Transverse colon (tissue), 4 donors: ENCODE data around the gene ATG9B. TPM values are rescaled to one million over a fixed set of nuclear protein-coding genes. Genes with fewer than 3 reads are reported as not detected.

Experiments
- DNase-seq: peaks from one replicate; pipeline ENCODE4 v3.0.0-alpha.2; 2019
- H3K27ac ChIP-seq, 4 donors: fragments of 200-600 bp; sonication (generic); 2 replicates each; pipeline ENCODE4 v1.5.1; 2016 to 2018; ENCODE audit warnings: inconsistent platforms in 4 of 4
- H3K27me3 ChIP-seq: fragments of 200-600 bp; sonication (generic); 2 replicates; pipeline ENCODE4 v1.5.1; 2017; ENCODE audit warnings: inconsistent platforms
- H3K36me3 ChIP-seq, 4 donors: fragments of 200-600 bp; sonication (generic); 2 replicates each; pipeline ENCODE4 v1.5.1; 2017 to 2019; ENCODE audit warnings: inconsistent platforms in 4 of 4
- H3K4me1 ChIP-seq, 4 donors: fragments of 200-600 bp; sonication (generic); 2 replicates each; pipeline ENCODE4 v1.5.1; 2017 to 2020; ENCODE audit warnings: inconsistent platforms in 4 of 4
- H3K4me3 ChIP-seq, 4 donors: fragments of 200-600 bp; sonication (generic); 1 replicate in 1 of 4; 2 replicates in 3 of 4; pipeline versions ENCODE4 v1.5.1 to v1.6.1; 2017 to 2019; ENCODE audit warnings: inconsistent platforms in 4 of 4
- H3K9me3 ChIP-seq, 2 donors: fragments of 200-600 bp; sonication (generic); 2 replicates each; pipeline ENCODE4 v1.5.1; 2017 to 2019; ENCODE audit warnings: inconsistent platforms in 2 of 2
- CTCF ChIP-seq, 5 experiments: fragments of 200-600 bp in 3 of 5; fragments of 450-650 bp in 2 of 5; sonication (generic) in 3 of 5; IDR thresholded peaks; 1 replicate in 2 of 5; 2 replicates in 3 of 5; pipeline ENCODE4 v1.5.1; 2016 to 2017; ENCODE audit warnings: antibody characterized with exemption in 5 of 5, inconsistent platforms in 3 of 5, mild to moderate bottlenecking in 2 of 5, moderate library complexity in 1 of 5
- EP300 ChIP-seq: sonication (generic); formaldehyde crosslinking; IDR thresholded peaks from one replicate; pipeline ENCODE4 v1.6.1; 2017; ENCODE audit warnings: antibody characterized with exemption, low read depth
- POLR2A ChIP-seq: fragments of 450-650 bp; IDR thresholded peaks from one replicate; pipeline ENCODE4 v1.6.1; 2016; ENCODE audit warnings: antibody characterized with exemption, mild to moderate bottlenecking, moderate library complexity
- POLR2AphosphoS5 ChIP-seq, 3 donors: sonication (generic); formaldehyde crosslinking; IDR thresholded peaks; one replicate each; pipeline ENCODE4 v1.6.1; 2016; ENCODE audit warnings: antibody characterized with exemption in 3 of 3
- WGBS, 2 donors: methylation state at CpG; one replicate each; pipeline ENCODE4 v1.1.5; 2018; ENCODE audit warnings: low coverage in 1 of 2; 5-methylcytosine and 5-hydroxymethylcytosine counted together
- in situ Hi-C, 4 donors: fragments of 200-750 bp; cut with MboI; loops; one replicate each; pipeline versions ENCODE4 v1.15.0 to v1.15.1; 2017; ENCODE audit warnings: low sequenced_read_pairs in 3 of 4, low pct_ligation_motif_present in 1 of 4, low pct_unique_long_range_greater_than_20kb in 1 of 4
- intact Hi-C: fragments of 100-400 bp; cut with DNase I; formaldehyde crosslinking; loops from one replicate; pipeline ENCODE4 v1.15.1; 2023; ENCODE audit warnings: low total_unique reads
- total RNA-seq, 4 donors: library from RNA; depleted of rRNA; stranded (reverse); fragments of >200 nt; gene quantifications; one replicate each; pipeline ENCODE4 v1.1.0, GENCODE V29; 2016

ATG9B gene
- total RNA-seq, 4 donors from 2014 or later, result 1.1 TPM; not detected in 3

- no peaks in the 10 kb centered on the region for H3K36me3 ChIP-seq
- DNase-seq, result no peak
- H3K27ac ChIP-seq, result no peak overlapping the region
- intact Hi-C loops (no loop called here), in situ Hi-C loops (no loop called here)
- no peaks in the 10 kb centered on the region for H3K9me3 ChIP-seq
- H3K4me1 ChIP-seq, result peaks cover 18 to 37% (median 20%) of the 10 kb centered on the region in 4 donors
- 39% methylated on average over 14 of the region's 18 CpGs; no CpG with 5 or more reads in 1 of the 2 donors for WGBS, 2 donors
- no peak overlapping the region for H3K4me3 ChIP-seq
- TF ChIP-seq POLR2AphosphoS5 (IDR thresholded peaks at IDR 0.05) (no peak), POLR2A (no peak), EP300 (no peak), CTCF (IDR thresholded peaks at IDR 0.05) (no peak)
- no peaks in the 10 kb centered on the region for H3K27me3 ChIP-seq
Measured at GRCh38 chr7:151010307-151011096, 13.8 kb downstream of the ATG9B start.

GRCh38 chr7:151010037-151010306 is 14.3 kb downstream of the ATG9B start:
- no peaks in the 10 kb centered on the region for H3K9me3 ChIP-seq
- in situ Hi-C loops, result no loop called here
- H3K36me3 ChIP-seq, result no peaks in the 10 kb centered on the region
- no peaks in the 10 kb centered on the region for H3K27me3 ChIP-seq
- no peak for DNase-seq
- peaks cover 18 to 37% (median 20%) of the 10 kb centered on the region in 4 donors for H3K4me1 ChIP-seq
- no peak overlapping the region for H3K27ac ChIP-seq
- intact Hi-C loops, result no loop called here
- H3K4me3 ChIP-seq, result no peak overlapping the region
- TF ChIP-seq EP300 (no peak), CTCF (IDR thresholded peaks at IDR 0.05) (no peak), POLR2AphosphoS5 (IDR thresholded peaks at IDR 0.05) (no peak), POLR2A (no peak)
- WGBS, 2 donors, result 69% methylated on average over 5 of the region's 7 CpGs; no CpG with 5 or more reads in 1 of the 2 donors

- in situ Hi-C loops (no loop called here), intact Hi-C loops (no loop called here)
- no peak overlapping the region for H3K27ac ChIP-seq
- no peaks in the 10 kb centered on the region for H3K9me3 ChIP-seq
- no peak for TF ChIP-seq POLR2AphosphoS5 (IDR thresholded peaks at IDR 0.05)
- no peak for TF ChIP-seq CTCF (IDR thresholded peaks at IDR 0.05)
- TF ChIP-seq POLR2A, result no peak
- TF ChIP-seq EP300, result no peak
- 61 to 100% methylated on average over 1 to 6 of the region's 22 CpGs for WGBS, 2 donors
- no peaks in the 10 kb centered on the region for H3K27me3 ChIP-seq
- DNase-seq, result no peak
- H3K4me3 ChIP-seq, result no peak overlapping the region
- H3K36me3 ChIP-seq, result no peaks in the 10 kb centered on the region
- peaks cover 18 to 37% (median 20%) of the 10 kb centered on the region in 4 donors for H3K4me1 ChIP-seq
Measured at GRCh38 chr7:151009327-151010036, 14.8 kb downstream of the ATG9B start.

GRCh38 chr7:151008511-151009323 is 15.6 kb downstream of the ATG9B start:
- intact Hi-C loops, result no loop called here
- Histone ChIP-seq H3K9me3 (no peaks in the 10 kb centered on the region), H3K36me3 (no peaks in the 10 kb centered on the region), H3K27me3 (no peaks in the 10 kb centered on the region), H3K4me1 (peaks cover 12 to 36% (median 17%) of the 10 kb centered on the region in 4 donors), H3K27ac (peak overlapping the region in 2 of 4 donors; percentile 6 to 39), H3K4me3 (peak overlapping the region in 2 of 4 donors; percentile 1 to 16)
- DNase-seq, result peak; percentile 68
- 73 to 90% methylated on average over 6 to 36 of the region's 40 CpGs for WGBS, 2 donors
- TF ChIP-seq CTCF (IDR thresholded peaks at IDR 0.05), result peak; percentile 56 to 70 (median 67)
- no peak for TF ChIP-seq EP300
- in situ Hi-C loops, result no loop called here
